Ishikawa (cell line): ENCODE results near the gene CDHR3.

Experiments used
- CREB1 ChIP-seq: IDR thresholded peaks from 2 replicates; pipeline ENCODE4 v1.6.1; 2012; ENCODE audit warnings: low read depth
- EP300 ChIP-seq: IDR thresholded peaks from 2 replicates; pipeline ENCODE4 v1.6.1; 2012; ENCODE audit warnings: borderline replicate concordance
- TAF1 ChIP-seq: IDR thresholded peaks from 2 replicates; pipeline ENCODE4 v1.6.1; 2012; ENCODE audit warnings: low read depth, mild to moderate bottlenecking
- TCF12 ChIP-seq: IDR thresholded peaks from 2 replicates; pipeline ENCODE4 v1.6.1; 2012; ENCODE audit warnings: low read depth

DNA sequence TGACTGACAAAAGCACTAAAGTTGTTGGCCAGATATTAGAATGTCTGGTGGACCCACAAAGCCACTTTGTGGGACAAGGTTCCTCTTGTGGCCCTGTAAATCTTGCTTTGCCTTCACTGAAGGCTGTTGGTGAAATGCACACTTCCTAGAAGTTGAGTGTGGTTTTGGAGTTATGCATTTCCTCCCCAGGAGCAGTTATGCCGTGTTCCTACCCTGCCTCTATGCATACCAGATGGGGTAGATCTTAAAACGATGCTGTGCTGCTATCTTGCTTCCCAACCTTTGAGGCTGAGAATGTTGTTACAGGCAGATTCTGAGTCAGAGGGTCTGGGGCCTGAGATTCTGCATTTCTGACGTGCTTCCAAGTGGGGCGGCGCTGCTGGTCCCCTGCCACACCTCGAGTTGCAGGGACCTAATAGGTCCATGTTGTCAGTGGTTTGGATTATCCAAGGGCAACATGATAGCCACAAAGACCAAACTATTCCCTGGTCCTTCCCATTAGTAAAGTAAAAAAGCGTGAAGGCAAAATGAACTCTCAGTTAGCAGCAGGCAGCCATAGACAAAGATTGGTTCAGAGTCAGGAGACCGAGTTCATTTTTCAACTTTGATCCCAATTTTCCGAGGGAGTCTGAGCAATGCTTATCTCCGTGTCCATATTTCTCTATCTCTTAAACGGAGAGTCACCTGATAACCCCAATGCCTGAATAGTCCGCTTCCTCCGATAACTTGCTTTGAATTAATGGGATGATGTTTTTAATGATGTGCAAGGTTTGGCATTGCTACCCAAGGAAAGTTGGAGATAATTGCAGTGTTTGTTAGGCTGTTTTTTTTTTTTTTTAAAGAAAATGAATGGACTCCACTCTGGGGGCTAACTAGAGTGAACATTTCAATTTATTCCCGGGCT, 55.8 kb downstream of the CDHR3 start:
- TF ChIP-seq TAF1: no peak
- no peak for TF ChIP-seq CREB1
- TF ChIP-seq TCF12: no peak
- TF ChIP-seq EP300: no peak
